ENCODE data around the gene CCDC183. TPM values are rescaled to one million over a fixed set of nuclear protein-coding genes. Genes with fewer than 3 reads are reported as not detected.

The CCDC183 gene
- total RNA-seq, 1 experiment from 2014 or later: 1.1 TPM

DNA sequence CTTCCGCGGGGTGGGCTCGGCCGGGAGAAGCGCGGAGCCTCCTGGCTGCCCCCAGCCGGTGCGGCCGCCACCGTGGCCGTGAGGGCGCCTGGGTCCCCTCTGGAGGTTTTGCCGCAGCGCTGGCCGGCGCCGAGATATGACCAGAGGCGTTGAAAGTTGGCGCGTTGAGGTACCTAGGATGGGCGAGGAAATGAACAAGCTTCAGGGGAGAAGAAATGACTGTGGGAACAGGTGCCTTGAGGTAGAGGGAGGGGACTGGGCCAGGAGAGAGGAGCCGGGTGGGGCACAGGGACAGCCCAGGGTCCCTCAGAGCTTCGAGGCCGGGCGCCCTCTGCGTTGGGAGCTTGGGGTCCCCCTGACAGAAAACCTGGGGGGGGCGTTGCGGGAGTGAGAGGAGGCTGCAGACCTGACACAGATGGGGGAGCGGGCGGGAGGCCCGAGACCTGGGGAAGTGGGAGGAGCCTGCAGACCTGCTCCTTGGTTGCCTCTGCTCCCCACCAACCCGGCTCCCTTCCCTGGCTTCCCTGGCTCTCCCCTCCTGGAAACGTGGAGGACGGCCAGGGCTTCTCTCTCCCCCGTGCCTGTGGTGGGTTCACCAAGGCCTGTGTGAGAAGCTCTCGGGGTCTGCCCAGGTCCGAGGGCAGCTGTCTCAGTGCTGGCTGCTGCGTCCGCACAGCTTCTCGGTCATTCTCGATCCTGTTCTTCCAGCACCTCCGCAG lies 25.8 kb downstream of the CCDC183 start:
- no peak for DNase-seq
- no peak overlapping the region for H2BK20ac ChIP-seq (ENCODE audit: low read depth, low read length, poor library complexity, severe bottlenecking)
- no peak overlapping the region for H4K5ac ChIP-seq (ENCODE audit: insufficient read length, low read depth, low read length)
- no peaks in the 10 kb centered on the region for H3K9me3 Mint-ChIP-seq
- H3K79me1 ChIP-seq (ENCODE audit: insufficient read depth, low read depth, low read length, poor library complexity, severe bottlenecking): peaks cover 4% of the 10 kb centered on the region
- peaks cover 3% of the 10 kb centered on the region for H3K4me1 ChIP-seq (ENCODE audit: insufficient read depth, low read length)
- H3K9ac ChIP-seq (ENCODE audit: extremely low read depth, insufficient read length, low read length): no peak overlapping the region
- no peak overlapping the region for H2BK15ac ChIP-seq (ENCODE audit: low read depth, low read length)
- peak overlapping the region in 1 of 2 experiments; percentile 67; a peak in 2 of 5 replicates for H3K4me3 Mint-ChIP-seq
- H3K4me2 ChIP-seq (ENCODE audit: insufficient read depth, insufficient read length, low read length): peak overlapping the region; percentile 88
- H4K20me1 ChIP-seq (ENCODE audit: control insufficient read depth, insufficient read depth, insufficient read length): no peaks in the 10 kb centered on the region
- H3K27me3 ChIP-seq (ENCODE audit: insufficient read depth, low read length): no peaks in the 10 kb centered on the region
- no peak overlapping the region for H2AFZ ChIP-seq (ENCODE audit: low read length)
- peaks cover 7 to 23% of the 10 kb centered on the region in 2 experiments for H3K4me1 Mint-ChIP-seq
- peak overlapping the region; percentile 22; the same call in 1 of the 2 replicates for H3K14ac ChIP-seq (ENCODE audit: insufficient read depth, low read length)
- H3K27ac ChIP-seq (ENCODE audit: insufficient read length, low read depth, low read length): no peak overlapping the region
- peaks cover 10% of the 10 kb centered on the region for H3K23me2 ChIP-seq (ENCODE audit: insufficient read length, low read depth, low read length, poor library complexity, severe bottlenecking)
- H2BK5ac ChIP-seq (ENCODE audit: insufficient read length, low read length): no peak overlapping the region
- H4K91ac ChIP-seq (ENCODE audit: insufficient read length, low read depth, low read length): no peak overlapping the region
- H2BK120ac ChIP-seq (ENCODE audit: low read depth, low read length, poor library complexity, severe bottlenecking): no peak overlapping the region
- no peak overlapping the region for H3K4ac ChIP-seq (ENCODE audit: low read depth, low read length)
- TF ChIP-seq, protein P1, sequence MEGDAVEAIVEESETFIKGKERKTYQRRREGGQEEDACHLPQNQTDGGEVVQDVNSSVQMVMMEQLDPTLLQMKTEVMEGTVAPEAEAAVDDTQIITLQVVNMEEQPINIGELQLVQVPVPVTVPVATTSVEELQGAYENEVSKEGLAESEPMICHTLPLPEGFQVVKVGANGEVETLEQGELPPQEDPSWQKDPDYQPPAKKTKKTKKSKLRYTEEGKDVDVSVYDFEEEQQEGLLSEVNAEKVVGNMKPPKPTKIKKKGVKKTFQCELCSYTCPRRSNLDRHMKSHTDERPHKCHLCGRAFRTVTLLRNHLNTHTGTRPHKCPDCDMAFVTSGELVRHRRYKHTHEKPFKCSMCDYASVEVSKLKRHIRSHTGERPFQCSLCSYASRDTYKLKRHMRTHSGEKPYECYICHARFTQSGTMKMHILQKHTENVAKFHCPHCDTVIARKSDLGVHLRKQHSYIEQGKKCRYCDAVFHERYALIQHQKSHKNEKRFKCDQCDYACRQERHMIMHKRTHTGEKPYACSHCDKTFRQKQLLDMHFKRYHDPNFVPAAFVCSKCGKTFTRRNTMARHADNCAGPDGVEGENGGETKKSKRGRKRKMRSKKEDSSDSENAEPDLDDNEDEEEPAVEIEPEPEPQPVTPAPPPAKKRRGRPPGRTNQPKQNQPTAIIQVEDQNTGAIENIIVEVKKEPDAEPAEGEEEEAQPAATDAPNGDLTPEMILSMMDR (conservative IDR thresholded peaks at IDR 0.05): no peak
- no peaks in the 10 kb centered on the region for H3K9me3 ChIP-seq (ENCODE audit: control insufficient read depth, low read depth, low read length)
- no peak overlapping the region for H3T11ph ChIP-seq (ENCODE audit: low read length)
- H3K27me3 Mint-ChIP-seq (ENCODE audit: low read depth): no peaks in the 10 kb centered on the region
- no peak overlapping the region for H2BK12ac ChIP-seq (ENCODE audit: insufficient read length, low read depth, low read length)
- H3K18ac ChIP-seq (ENCODE audit: insufficient read length, low read depth, low read length): no peak overlapping the region
- WGBS (ENCODE audit: extremely low coverage, insufficient read length, low lambda C conversion rate): no CpG with 5 or more reads among the region's 42 CpGs
- H3K23ac ChIP-seq (ENCODE audit: insufficient read length, low read depth, low read length): no peak overlapping the region
- peaks cover 4% of the 10 kb centered on the region; the same call in 1 of the 2 replicates for H3K79me2 ChIP-seq (ENCODE audit: insufficient read depth, low read length)
- peak overlapping the region in 1 of 3 experiments; percentile 69; a peak in 2 of 7 replicates for H3K27ac Mint-ChIP-seq
- H3K36me3 Mint-ChIP-seq (ENCODE audit: insufficient read depth in 1 of 3, low read depth in 3 of 3): peaks cover 12 to 41% (median 37%) of the 10 kb centered on the region in 3 experiments
- no peak overlapping the region for H4K8ac ChIP-seq (replicated peaks; ENCODE audit: insufficient read length, low read depth, low read length)
- H2AK5ac ChIP-seq (ENCODE audit: insufficient read length, low read length): no peak overlapping the region
- no peak overlapping the region for H3K56ac ChIP-seq (ENCODE audit: insufficient read length, low read depth, low read length)
